GF-D8 (cell line): ENCODE data around the gene FIGN.

Experiments used
- DNase-seq: peaks from one replicate; lab custom pipeline; 2025; lab: John Stamatoyannopoulos, UW

The FIGN gene

DNA sequence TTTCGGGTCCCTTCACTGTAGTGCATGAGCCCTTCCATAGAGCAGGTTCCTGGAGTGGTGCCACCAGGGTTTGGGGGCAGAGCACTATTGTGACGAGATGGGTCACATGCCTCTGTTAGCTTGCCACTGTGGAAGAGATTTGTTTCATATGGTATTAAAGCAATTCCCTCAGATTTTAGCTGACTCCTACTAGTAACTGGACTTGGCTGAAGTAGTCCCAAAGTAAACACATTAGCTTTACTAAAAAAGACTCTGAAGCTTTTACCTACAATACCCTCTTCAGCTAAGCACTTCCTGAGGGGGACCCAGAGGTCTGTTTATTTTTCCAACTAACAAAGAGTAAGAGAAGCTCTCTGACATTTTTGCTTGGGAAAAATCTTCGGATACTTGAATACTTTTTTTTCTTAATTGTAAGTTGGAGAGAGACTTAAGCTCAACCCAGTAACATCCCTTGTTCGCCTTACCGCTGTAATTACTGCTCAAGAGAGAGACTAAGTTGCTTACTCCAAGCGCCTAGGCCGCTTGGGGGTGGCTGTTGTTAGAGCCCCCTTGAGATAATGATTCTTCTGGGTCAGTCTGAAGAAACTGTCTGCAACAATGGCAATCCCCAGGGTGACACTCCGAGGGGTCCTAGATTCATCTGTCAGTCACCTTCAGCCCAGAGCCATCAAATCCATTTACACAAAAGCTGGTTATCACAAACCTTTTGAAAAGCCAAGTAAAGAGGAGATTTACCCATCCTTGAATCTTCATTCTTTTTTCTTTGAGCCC is 177.4 kb downstream of the FIGN start:
- DNase-seq = no peak

DNA sequence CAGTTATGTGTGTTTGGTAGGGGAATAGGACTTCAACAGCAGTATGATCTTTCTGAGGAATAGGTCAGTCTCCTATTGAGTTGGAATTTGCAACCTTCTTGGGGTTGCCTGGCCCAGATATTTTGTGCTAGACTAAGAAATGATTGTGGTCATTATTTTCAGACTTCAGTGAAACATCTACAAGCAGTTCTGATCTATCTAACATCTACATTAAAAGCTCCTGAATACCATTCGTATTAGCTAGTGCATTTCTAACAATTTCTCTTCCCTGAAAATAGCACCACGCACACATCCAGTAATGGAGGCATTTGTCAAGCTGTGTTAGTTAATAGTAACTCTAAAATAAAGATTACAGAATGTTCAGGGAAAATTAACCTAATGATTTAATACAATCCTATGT is 179.3 kb downstream of the FIGN start:
- no peak for DNase-seq

DNA sequence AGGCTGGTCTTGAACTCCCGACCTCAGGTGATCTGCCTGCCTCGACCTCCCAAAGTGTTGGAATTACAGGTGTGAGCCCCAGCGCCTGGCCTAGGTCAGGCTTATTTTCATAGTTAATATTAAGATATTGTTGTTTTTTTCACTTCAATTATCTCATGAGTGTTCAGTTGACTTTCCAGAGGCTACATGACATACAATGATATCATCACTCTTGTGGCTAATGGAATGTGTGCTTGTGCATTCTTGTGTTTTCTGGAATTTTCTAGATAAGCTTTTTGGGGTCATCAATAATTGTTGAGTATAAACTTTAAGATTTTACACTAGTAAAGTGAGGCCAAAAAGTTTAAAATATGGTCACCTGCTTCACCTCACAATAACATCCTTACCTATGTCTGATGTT is 180.9 kb downstream of the FIGN start:
- no peak for DNase-seq

DNA sequence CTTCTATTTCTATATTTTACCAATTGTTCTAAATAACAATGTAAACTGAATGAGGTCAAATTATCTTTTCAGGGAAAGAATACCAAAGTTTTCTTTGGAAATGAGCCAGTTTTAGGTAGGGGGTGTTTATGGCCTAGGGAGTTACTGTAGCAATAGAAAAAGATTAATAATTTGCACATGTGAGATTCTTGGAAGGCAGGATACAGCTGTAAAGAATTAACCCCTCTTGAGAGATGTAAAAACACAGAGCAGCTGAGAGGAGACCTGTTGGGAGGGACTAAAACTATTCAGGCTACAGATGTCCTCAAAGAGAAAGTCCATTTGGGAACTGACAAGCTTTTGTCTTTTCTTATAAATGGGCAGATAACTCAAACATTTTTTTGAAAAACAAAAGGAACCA is 182.2 kb downstream of the FIGN start:
- no peak for DNase-seq

DNA sequence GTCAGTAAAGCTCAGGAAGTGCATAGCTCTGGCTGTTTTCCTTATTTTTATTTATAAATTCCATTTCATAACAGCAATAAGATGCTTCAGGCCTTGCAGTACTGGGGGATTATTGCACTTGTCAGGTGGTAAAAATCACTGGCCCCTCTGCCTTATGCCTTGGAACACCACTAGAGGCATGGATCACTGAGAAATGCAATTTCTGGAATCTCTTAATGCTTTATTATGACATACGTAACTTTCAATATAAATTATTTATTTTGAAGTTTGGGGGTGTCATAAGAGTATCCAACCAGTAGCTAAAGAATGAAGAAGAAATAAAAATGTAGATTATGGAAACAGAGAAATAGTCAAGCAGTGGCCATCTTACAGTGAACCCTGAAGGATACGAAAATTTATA is 183.1 kb downstream of the FIGN start:
- DNase-seq = no peak

DNA sequence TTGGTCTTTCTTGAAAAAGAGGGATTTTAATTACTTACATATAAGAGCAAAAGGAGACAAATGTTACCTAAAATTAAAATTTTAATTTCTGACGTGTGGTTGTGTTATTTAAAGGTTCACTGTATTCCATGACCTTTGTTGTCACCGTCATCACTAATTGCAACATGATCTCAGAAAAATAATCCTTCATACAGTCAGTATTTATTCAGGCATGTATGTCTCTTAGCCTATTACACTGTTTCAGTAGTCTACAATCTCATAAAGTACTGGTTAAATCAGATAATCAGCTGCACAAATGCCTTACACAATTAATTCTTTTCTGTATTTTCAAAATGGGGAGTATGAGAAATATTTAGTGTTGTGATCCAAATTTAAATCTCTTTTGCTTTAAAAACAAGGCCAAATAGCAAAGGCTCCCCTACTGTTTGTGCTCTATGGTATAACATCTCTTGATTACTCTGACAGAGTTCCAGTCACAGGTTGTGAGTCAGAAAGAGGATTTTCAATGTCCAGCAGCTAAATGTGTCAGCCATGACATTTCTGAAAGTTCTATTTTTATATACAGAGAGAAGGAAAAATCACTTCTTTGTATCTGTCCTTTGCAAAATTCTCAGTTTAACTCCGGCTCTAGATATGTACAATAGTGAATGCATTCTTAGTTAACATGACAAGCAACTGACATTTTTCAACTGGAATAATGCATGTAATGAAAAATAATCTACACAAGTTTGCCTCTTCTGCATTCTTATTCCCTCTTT is 184.0 kb downstream of the FIGN start:
- DNase-seq = no peak

DNA sequence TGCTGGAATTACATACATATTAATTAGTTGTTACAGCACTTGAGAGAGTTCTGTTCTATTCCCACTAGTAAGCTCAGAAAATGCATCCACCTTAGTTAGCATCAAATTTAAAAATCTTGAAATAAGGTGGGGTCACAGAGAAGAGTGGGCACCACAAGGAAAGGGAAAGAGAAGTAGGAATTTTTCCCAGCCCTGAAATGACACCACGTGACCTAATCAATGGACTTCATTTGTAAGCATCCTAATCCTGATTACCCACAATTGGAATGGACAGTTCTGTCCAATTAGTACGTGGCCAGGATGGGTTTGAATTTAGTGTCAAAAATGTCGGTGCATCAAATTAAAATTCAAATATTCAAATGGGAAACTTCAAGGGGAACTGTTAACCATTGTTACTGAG is 186.8 kb downstream of the FIGN start:
- DNase-seq = no peak
